OCI-LY7 (cell line): ENCODE data around the gene USH2A. TPM values are rescaled to one million over a fixed set of nuclear protein-coding genes. Genes with fewer than 3 reads are reported as not detected.

Experiments used
- BruUV-seq: library from RNA; stranded (reverse); fragments of 400-500 nt; replicated peaks from 2 replicates; lab custom pipeline; 2021; lab: Mats Ljungman, UMichigan
- CTCF ChIA-PET: fragments of 300-600 bp; sonication (Branson Sonifier 250); formaldehyde crosslinking; loops from one replicate; lab custom pipeline; 2022; ENCODE audit warnings: antibody characterized with exemption; ENCODE audit not compliant: unreplicated experiment; lab: Charles Lee
- POLR2A ChIA-PET: fragments of 300-600 bp; sonication (Branson Sonifier 250); formaldehyde crosslinking; loops from one replicate; lab custom pipeline; 2022; ENCODE audit warnings: antibody characterized with exemption; lab: Charles Lee
- DNase-seq: peaks from one replicate; pipeline ENCODE4 v3.0.0-alpha.2; 2015; ENCODE audit warnings: low spot score
- H2AFZ ChIP-seq: fragments of 200-600 bp; sonication (generic), shearing (Covaris generic); 2 replicates; pipeline ENCODE4 v1.6.1; 2014; ENCODE audit warnings: mild to moderate bottlenecking, antibody characterized with exemption, low read length, moderate library complexity
- H3K27ac ChIP-seq: fragments of 200-600 bp; sonication (generic); 2 replicates; pipeline ENCODE4 v1.5.1; 2014; ENCODE audit warnings: mixed run types, low read depth, mild to moderate bottlenecking, moderate library complexity, low read length, inconsistent platforms; ENCODE audit not compliant: poor library complexity, severe bottlenecking
- H3K36me3 ChIP-seq: fragments of 200-600 bp; sonication (generic); 2 replicates; pipeline ENCODE4 v1.6.1; 2014; ENCODE audit warnings: mild to moderate bottlenecking, antibody characterized with exemption, low read length, moderate library complexity, mixed read lengths; ENCODE audit not compliant: insufficient read depth
- H3K4me1 ChIP-seq: fragments of 200-600 bp; sonication (generic); 2 replicates; pipeline ENCODE4 v1.5.1; 2014; ENCODE audit warnings: mild to moderate bottlenecking, low read length; ENCODE audit not compliant: insufficient read depth, poor library complexity, severe bottlenecking
- H3K4me2 ChIP-seq: fragments of 200-600 bp; sonication (generic); 2 replicates; pipeline ENCODE4 v1.6.1; 2014; ENCODE audit warnings: mild to moderate bottlenecking, low read length
- H3K4me3 ChIP-seq: fragments of 200-600 bp; sonication (generic); 2 replicates; pipeline ENCODE4 v1.5.1; 2014; ENCODE audit warnings: mild to moderate bottlenecking, low read depth, low read length; ENCODE audit not compliant: poor library complexity, severe bottlenecking
- H3K79me2 ChIP-seq: fragments of 200-600 bp; sonication (generic); 2 replicates; pipeline ENCODE4 v1.6.1; 2016; ENCODE audit warnings: low read depth, mild to moderate bottlenecking, low read length, moderate library complexity, mixed read lengths; ENCODE audit not compliant: insufficient read depth
- H3K9me2 ChIP-seq: fragments of 200-600 bp; sonication (generic); 2 replicates; pipeline ENCODE4 v1.6.1; 2016; ENCODE audit warnings: mild to moderate bottlenecking, low read length, mixed read lengths; ENCODE audit not compliant: insufficient read depth
- H3K9me3 ChIP-seq: fragments of 200-600 bp; sonication (generic); 2 replicates; pipeline ENCODE4 v1.6.1; 2014; ENCODE audit warnings: mild to moderate bottlenecking, mixed run types, low read length, mixed read lengths
- H4K20me1 ChIP-seq: fragments of 200-600 bp; sonication (generic); 2 replicates; pipeline ENCODE4 v1.6.1; 2014; ENCODE audit warnings: mild to moderate bottlenecking, antibody characterized with exemption, low read length, moderate library complexity, mixed read lengths; ENCODE audit not compliant: insufficient read depth
- CTCF ChIP-seq: fragments of 200-600 bp; sonication (generic); conservative IDR thresholded peaks from 2 replicates; pipeline ENCODE4 v1.5.1; 2014; ENCODE audit warnings: mild to moderate bottlenecking, antibody characterized with exemption, low read length, moderate library complexity, mixed read lengths
- EZH2phosphoT487 ChIP-seq: fragments of 200-600 bp; sonication (generic); IDR thresholded peaks from 2 replicates; pipeline ENCODE4 v1.6.1; 2018; ENCODE audit warnings: low read depth, borderline replicate concordance, mild to moderate bottlenecking, mixed run types, antibody characterized with exemption, low read length, moderate library complexity, mixed read lengths
- intact Hi-C: fragments of 100-400 bp; cut with micrococcal nuclease; formaldehyde crosslinking; loops from one replicate; pipeline ENCODE4 v1.10.0; 2022; ENCODE audit not compliant: unreplicated experiment
- total RNA-seq, 2 experiments: library from RNA; depleted of rRNA in 1 of 2; stranded (reverse); fragments of >200 nt in 1 of 2; shearing (Covaris generic) in 1 of 2; gene quantifications; 2 replicates each; pipeline ENCODE4 v1.2.3, GENCODE V29; 2014 to 2022

The USH2A gene
- total RNA-seq, 2 experiments from 2014 or later, result not detected

DNA sequence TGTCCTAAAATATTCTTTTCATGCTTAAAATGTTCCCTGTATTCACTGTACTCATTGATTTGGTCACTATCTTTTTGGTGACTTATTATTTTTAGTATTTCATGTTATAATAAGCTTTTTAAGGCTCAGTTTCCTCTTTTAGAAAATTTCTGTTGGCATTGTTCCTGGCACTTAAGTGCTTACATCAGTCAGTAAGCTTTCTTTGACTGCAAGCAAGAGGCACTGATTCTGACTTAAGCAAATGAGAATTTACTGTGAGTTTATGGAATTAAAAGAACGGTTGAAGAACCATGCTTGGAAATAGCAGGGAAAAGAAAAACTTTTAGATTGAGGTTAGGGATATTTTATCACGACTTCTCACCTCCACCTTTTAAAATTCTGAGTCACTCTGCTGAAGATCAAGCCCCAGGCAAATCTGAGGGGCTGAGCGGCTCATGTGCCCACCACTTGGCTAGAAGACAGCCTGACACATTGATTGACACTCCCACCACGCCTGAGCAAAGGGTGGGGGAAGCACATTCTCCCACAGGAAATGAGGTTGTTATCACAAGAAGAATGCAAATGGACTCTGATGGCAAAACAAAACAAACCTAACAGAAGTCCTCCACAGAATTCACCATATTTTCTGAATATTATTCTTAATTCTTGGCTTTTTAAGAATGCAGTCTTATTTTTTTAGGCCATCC, 753.3 kb downstream of the USH2A start:
- Histone ChIP-seq H3K9me3 (no peaks in the 10 kb centered on the region), H3K27ac (no peak overlapping the region), H3K4me1 (no peaks in the 10 kb centered on the region), H4K20me1 (no peaks in the 10 kb centered on the region), H3K36me3 (no peaks in the 10 kb centered on the region), H3K4me2 (no peak overlapping the region), H3K4me3 (no peak overlapping the region), H3K9me2 (no peaks in the 10 kb centered on the region), H3K79me2 (no peaks in the 10 kb centered on the region), H2AFZ (no peak overlapping the region)
- TF ChIP-seq CTCF (no peak), EZH2phosphoT487 (no peak)
- DNase-seq, result no peak
- no TSS peak for BruUV-seq
- intact Hi-C loops, result no loop called here
- CTCF ChIA-PET, result no interaction called here
- POLR2A ChIA-PET, result no interaction called here

DNA sequence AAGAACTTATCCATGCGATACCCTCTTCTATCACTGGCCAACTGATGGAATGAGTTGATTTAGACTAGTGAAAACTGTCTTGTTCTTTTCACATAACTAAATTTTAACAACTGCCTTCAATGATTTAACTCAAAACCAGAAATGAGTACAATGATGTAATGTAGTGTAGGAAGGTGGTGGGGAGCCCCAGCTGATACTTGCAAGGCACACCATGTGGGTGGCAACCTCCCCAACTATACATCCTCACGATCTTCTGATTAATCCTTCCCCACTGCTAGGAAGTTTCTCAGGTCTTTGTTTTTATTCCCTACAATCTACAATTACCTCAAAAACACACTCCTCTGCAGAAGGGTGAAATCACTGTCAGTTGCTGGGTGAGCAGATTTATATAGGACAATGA, 755.5 kb downstream of the USH2A start:
- Histone ChIP-seq H3K79me2 (no peaks in the 10 kb centered on the region), H3K9me3 (no peaks in the 10 kb centered on the region), H3K4me3 (no peak overlapping the region), H3K4me1 (no peaks in the 10 kb centered on the region), H3K27ac (no peak overlapping the region), H3K4me2 (no peak overlapping the region), H4K20me1 (no peaks in the 10 kb centered on the region), H2AFZ (no peak overlapping the region), H3K9me2 (no peaks in the 10 kb centered on the region), H3K36me3 (no peaks in the 10 kb centered on the region)
- DNase-seq, result no peak
- intact Hi-C loops, result no loop called here
- BruUV-seq, result no TSS peak
- TF ChIP-seq EZH2phosphoT487, result no peak
- no peak for TF ChIP-seq CTCF
- ChIA-PET CTCF (no interaction called here), POLR2A (no interaction called here)

- Histone ChIP-seq H3K4me1 (no peaks in the 10 kb centered on the region), H3K4me3 (no peak overlapping the region), H3K9me2 (no peaks in the 10 kb centered on the region), H3K4me2 (no peak overlapping the region), H3K27ac (no peak overlapping the region), H3K36me3 (no peaks in the 10 kb centered on the region), H3K9me3 (no peaks in the 10 kb centered on the region), H2AFZ (no peak overlapping the region), H4K20me1 (no peaks in the 10 kb centered on the region), H3K79me2 (no peaks in the 10 kb centered on the region)
- DNase-seq, result no peak
- TF ChIP-seq CTCF (no peak), EZH2phosphoT487 (no peak)
- intact Hi-C loops, result no loop called here
- ChIA-PET CTCF (no interaction called here), POLR2A (no interaction called here)
- no TSS peak for BruUV-seq
These were observed 758.0 kb downstream of the USH2A start for GRCh38 chr1:215665215-215665614.
